HG03039 (cell line): Measurements from ENCODE around the gene ADPRS.

Experiments used
- ATAC-seq: cut with Tn5 transposase; IDR thresholded peaks from one replicate; pipeline ENCODE4 v1.9.1; 2021; ENCODE audit warnings: mild to moderate bottlenecking, moderate library complexity; ENCODE audit not compliant: unreplicated experiment

Gene ADPRS

GRCh38 chr1:36107394-36107793 is 18.7 kb downstream of the ADPRS start:
- no peak for ATAC-seq

DNA sequence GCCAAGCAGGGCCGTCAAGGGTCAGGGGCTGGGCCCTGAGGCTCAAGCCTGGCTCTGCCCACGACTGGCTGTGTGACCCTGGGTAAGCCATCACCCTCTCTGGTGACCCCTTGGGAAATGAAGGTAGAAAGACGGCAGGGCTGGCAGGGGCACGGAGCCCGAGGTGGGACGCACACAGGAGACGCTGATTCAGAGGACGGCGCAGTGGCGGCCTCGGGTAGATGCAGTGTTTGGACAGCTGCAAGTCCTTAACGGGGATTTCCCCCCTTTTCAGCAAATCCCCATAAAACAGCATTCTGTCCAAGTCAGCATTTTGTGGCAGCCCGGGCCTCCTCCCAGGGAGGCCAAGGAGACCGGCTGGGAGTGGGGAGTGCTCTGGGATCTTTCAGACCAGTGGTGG is 19.6 kb downstream of the ADPRS start:
- no peak for ATAC-seq

- no peak for ATAC-seq
Observed at GRCh38 chr1:36109041-36109679, 20.5 kb downstream of the ADPRS start.

DNA sequence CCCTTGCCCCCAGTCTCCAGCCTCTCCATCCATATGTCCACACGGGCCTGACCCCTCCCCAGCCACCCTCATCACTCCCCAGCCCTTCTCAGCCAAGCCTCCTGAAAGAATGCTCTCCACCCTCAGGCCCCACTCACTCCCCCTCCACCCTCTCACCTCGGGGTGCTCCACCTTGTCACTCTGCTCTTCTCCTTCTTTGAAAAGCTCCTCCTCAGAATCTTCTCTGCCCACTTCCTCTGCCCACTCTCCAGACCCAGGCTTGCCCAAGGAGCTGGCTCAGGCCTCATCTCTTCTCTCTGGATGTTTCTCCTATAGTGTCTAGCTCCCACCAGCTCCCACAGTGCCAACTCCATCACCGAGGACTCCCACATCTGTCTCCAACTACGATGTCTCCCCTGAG is 22.5 kb downstream of the ADPRS start:
- ATAC-seq, result no peak

GRCh38 chr1:36112823-36113222 is 24.1 kb downstream of the ADPRS start:
- ATAC-seq, result no peak

GRCh38 chr1:36114371-36114770 is 25.7 kb downstream of the ADPRS start:
- no peak for ATAC-seq

DNA sequence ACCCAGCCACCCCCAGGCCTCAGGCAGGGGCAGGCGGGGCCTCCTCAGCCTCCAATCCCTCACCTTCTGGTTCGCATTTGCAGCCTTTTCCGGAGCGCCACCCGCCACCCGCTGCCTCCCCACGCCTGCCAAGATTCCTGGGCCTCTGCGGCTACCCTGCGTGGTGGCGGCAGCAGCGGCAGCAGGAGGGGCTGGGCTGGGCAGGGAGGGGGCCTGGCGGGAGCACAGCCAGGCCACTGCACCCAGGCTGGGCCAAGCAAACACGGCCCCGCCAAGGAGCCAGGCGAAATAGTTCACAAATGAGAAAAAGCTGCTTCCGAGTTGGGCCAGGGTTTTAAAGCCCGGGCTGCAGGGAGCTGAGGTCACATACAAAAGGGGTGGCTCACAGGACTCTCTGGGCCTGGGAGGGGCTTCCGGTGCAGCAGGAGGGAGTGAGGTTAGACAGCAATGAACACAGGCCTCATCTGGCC is 26.5 kb downstream of the ADPRS start:
- no peak for ATAC-seq

GRCh38 chr1:36115931-36116330 is 27.2 kb downstream of the ADPRS start:
- ATAC-seq, result no peak

GRCh38 chr1:36116901-36117300 is 28.2 kb downstream of the ADPRS start:
- ATAC-seq, result no peak

DNA sequence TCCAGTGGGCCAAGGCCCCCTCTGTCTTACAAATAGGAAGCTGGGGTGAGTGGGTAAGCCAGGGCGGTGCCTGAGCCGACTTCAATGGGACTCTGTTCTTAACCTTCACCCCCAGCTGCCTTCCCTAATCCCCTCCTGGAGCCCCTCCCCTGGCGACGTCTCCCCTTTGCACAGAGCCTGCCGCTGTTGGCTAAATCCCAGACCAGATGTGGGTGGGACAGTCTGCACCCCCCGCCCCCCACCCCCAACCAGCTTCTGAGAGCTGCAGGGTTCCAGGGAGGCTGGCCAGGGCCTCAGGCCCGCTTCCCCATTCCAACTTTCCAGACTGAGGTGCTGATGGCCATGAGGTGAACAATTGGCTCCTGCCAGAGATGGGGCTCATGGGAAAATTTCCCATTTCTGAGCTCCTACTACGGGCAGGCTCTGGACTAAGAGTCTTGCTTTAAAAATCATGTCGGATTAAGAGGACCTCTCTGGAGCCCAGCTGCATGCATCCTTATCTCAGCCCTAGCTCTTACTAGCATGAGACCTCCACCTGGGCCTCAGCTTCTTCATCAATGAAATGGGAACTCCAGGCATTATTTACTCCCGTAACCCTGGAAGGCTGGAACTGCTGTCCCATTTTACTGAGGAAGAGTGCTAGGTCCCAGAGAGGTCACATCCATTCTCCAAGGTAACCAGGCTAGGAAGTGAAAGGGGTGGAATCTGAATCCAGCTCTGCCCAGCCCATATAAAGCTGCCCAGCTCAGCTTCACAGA is 29.9 kb downstream of the ADPRS start:
- ATAC-seq, result no peak

DNA sequence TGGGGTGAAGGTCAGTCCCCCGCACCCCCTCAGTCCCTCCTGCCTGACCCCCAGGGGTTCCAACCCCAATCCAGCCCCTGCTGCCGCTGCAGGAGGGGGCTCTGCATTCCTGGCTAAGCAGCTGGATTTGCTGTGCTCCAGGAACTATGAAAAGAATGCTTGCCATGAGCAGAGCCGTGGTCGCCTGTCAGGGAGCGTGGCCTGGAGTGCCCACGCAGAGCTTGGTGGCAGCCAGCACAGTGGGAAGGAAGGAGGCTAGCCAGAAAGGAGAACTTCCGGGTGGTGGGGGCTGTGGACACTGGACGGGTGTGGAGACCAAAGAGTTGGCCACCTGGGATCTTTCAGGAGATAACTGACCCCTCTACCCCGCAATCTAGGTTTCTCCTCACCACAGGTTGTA is 30.8 kb downstream of the ADPRS start:
- no peak for ATAC-seq

- ATAC-seq, result no peak
Observed at GRCh38 chr1:36122062-36123030, 33.7 kb downstream of the ADPRS start.

DNA sequence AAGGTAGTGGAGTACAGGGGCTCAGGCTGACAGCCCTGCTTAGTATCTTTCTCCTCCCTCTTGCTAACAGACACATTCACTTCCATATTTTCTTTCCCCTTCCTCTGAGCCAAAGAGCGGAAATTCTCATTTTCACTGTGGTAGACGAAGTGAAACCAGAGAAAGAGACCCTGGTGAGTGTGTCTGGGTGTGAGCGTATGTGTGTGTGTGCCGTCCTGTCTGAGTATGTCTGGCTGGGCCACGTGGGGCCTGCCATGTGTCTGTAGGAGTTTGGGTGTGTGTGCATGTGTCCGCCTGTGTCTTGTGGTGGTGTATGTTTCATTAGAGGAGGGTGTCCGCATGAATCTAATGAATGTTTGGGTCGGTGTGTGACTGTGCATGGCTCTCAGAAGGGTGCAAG is 34.7 kb downstream of the ADPRS start:
- no peak for ATAC-seq

- no peak for ATAC-seq
Observed at GRCh38 chr1:36124404-36125128, 35.9 kb downstream of the ADPRS start.

DNA sequence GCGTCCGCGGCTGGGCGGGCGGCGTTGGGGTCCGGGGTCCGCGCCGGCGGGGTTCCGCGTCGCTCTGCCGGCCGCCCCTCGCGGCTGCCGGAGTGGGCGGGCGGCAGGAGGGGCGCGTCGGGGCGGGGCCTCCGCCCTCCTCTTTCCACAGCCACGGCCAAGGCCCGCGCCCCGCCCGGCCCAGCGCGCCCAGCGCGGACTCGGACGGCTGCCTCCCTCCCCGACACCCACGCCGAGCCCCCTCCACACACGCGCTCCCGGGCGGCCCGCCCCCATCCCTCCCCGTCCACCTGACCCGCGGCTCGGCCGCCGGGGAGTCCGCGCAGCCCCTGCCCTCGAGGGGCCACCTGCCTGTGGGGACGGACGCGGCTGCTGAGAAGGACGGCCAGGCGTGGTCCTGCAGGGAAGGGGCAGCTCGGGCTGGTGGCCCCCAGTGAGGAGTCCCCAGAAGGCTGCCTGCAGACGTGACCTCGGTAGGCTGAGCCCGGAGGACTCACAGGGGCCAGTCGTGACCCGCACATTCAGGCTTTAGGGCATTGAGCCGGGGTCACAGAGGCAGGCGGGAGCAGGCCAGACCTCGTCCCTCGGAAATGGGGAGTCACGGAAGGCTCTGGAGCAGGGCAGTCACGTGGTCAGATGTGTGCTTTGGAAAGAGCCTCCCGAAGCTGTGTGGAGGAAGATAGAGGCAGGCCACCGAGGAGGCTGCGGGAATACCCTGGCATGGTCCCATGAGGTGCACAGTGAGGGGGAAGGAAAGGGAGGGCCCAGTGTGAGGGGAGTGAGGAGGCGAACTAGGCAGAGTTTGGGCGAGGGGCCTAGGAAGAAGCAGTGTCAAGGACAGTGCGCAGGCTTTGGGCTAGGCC is 36.7 kb downstream of the ADPRS start, which contains the start of gene COL8A2:
Gene COL8A2, minus strand, starts transcription at position 94 of the 863 bp plus-strand sequence. CDS start 24,980 bp downstream, outside the sequence.
- ATAC-seq, result no peak

DNA sequence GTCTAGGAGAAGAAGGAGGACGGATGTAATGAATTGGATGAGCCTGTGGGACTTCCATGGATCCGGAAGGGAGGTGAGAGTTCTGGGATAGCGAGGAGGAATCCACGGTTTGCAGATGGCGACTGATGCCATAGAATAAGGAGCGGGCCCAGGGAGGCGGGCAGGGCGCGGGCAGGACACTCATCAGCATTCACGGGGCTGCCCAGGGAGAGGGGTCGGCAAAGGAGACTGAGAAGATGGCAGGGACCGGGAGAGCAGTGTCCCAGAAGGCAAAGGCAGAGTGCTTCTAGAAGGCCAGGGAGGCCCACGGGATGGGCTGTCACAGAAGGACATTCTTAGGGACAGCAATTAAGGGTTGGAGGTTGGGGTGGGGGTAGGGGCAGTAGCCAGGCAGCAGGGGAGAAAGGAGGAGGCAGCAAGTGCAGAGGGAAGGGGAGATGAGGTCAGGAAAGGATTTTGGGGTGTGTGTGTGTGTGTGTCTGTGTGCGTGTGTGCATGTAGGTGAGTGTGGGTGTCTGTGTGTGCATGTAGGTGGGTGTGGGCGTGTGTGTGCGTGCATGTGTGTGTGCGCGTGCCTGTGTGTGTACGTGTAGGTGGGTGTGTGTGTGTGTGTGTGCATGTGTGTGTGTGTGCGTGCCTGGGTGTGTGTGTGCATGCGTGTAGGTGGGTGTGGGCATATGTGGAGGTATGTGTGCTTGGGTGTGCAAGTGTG is 37.5 kb downstream of the ADPRS start:
- ATAC-seq, result no peak

DNA sequence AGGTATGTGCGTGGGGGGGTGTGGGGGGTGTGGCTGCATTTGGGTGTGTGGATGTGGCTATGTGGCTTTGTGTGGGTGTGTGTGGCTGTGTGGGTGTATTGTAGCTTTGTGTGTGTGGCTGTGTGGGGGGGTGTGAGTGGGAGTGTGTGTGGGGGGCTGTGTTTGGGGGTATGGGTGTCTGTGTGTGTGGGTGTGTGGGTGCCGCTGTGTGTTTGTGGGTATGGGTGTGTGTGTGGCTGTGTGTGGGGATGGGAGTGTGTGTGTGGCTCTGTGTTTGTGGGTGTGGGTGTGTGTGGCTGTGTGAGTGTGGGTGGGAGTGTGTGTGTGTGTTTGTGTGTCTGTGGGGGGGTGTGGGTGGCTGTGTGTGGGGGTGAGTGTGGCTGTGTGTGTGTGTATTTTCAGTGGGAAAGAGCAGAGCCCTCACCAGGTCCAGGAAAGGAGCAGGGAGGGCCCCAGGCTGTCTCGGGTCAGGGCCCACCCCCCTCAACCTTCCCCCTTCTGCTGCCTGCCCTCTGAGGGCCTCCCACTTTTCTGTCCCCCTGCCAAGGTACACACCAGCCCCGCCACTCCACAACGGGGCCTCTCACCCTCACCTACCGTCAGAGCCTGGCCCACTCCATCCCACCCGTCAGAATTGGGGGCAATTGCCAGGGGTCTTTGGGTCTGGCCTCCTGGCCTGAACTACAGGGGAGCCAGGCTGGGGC is 38.3 kb downstream of the ADPRS start:
- no peak for ATAC-seq

- ATAC-seq, result no peak
Observed at GRCh38 chr1:36128126-36128904, 39.6 kb downstream of the ADPRS start.
